Activated T-cell treated with anti-CD3 and anti-CD28 coated beads for 24 hours (primary cell): ENCODE data around the gene MGARP.

Experiments used
- DNase-seq: peaks from one replicate; pipeline ENCODE4 v3.0.0-alpha.2; 2020; ENCODE audit warnings: low read depth

MGARP gene

DNA sequence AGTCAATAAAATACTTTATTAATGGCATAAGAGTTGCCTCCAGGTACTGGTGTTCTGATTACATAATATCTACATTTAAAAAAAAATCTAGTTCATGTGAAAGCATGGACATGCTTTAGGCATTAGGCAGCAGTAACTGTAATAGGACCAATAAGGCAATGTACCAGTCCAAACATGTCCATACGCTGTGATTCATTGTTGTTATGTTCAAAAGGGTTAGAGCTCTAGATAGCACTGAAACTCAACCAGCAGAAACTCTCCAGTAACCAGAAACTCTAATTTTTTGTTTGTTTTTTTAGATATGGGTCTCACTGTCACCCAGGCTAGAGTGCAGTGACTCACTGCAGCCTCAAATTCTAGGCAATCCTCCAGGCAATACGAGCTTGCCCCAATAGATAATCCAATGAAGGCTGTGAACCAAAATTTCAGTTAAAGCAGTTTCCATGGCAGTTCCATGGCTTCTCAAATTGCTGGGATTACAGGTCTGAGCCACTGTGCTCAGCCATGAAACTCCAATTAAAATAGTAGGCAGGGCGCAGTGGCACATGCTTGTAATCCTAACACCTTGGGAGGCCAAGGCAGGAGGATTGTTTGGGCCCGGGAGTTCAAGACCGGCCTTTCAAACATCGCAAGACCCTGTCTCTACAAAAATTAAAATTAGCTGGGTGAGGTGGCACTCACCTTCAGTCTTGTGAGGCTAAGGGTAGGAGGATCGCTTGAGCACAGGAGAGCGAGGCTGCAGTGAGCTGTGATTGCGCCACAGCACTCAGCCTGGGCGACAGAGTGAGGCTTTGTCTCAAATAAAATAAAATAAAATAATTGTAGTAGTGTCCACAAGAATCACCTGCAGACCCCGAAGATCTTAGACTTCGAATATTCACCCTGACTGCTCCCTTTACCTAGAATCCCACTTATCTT, 36.3 kb downstream of the MGARP start:
- no peak for DNase-seq

- DNase-seq, result no peak
These were observed 37.4 kb downstream of the MGARP start for GRCh38 chr4:139242511-139243051.

DNA sequence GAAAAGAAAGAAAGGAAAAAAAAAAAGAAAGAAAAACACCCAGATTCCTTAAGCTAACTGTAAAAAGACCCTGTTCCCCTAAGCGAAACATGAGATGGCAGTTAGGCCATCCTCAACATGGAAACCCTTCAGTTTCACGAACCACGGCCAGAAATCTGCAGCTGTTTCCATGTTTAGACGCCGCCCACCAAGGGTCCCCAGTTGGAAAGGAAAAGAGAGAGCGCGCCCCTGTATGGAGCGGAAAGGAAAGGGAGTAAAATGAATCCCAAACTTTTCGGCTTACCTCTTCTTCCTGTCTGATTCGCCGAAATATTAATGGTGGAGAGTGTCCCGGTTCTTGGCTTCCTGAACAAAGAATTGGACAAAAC, 38.3 kb downstream of the MGARP start:
- no peak for DNase-seq

DNA sequence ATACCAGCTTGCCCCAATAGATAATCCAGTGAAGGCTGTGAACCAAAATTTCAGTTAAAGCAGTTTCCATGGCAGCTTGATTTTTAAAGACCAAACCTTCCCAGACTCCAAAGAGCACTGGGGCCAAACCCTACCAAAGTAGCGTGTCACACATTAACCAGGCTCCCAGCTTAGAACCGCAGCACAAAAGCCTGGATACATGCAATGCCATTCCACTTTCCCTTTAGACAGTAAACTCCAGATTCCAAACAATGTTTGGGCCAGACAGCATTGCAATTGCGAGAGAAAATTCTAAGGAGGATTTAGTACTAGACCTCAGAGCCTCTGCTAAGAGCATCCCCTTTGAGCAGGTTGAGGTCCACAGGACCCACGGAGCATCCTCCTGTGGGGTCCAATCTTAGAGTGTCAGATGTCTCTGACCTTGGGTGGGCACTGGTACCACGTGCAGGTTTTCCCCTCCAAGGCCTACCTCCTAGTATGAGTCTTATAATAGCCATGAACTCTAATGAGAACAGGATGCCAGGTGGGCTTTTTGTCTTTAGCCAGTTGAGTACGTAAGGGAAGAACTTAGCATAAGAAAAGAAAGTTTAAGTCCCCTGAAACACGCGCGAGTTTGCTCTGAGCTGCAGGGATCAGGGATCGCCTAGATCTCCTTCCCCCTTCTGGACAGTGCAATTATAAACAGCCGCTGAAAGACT, 38.8 kb downstream of the MGARP start:
- no peak for DNase-seq

- DNase-seq, result no peak
These were observed 40.8 kb downstream of the MGARP start for GRCh38 chr4:139239127-139239772.

DNA sequence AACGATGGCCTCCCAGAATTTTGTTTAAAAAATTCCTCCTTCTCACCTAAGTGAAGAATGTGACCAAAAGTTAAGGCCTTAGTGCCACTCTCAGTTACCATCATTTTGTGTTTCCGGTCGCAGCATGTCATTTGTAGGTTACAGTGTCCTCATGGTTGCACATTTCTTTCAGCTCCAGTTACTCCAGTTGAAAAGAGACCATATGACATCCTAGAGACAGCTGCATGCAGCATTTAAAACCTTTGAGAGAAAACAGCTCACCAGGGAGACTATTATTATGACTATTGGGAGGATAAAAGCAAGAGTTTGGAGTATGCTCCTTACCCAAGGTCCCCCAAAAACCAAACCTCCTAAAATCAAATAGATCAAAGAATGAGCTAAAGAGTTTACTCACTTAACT, 45.8 kb downstream of the MGARP start:
- DNase-seq, result no peak

DNA sequence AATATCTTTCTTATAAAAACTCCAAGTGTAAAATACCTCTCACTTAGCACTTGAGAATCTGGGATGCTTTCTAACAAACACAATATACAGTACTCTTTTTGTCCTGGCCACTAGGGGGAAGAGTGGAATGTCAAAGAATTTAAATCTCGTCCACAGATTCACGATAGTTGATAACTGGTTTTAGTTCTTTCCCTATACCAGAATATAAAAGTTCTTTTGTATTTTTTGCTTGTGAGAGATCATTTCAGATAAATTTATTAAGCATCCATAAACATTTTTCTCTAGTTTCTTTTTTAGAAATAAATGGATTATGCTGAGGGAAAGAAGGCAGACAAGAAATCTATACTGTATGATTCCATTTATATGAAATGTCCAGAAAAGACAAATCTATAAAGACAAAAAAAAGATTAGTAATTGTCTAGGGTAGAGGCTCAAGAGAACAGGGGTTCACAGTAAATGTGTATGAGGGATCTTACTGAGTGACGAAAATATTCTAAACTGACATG, 50.4 kb downstream of the MGARP start:
- DNase-seq, result no peak

- DNase-seq, result no peak
These were observed 52.2 kb downstream of the MGARP start for GRCh38 chr4:139227729-139228404.

DNA sequence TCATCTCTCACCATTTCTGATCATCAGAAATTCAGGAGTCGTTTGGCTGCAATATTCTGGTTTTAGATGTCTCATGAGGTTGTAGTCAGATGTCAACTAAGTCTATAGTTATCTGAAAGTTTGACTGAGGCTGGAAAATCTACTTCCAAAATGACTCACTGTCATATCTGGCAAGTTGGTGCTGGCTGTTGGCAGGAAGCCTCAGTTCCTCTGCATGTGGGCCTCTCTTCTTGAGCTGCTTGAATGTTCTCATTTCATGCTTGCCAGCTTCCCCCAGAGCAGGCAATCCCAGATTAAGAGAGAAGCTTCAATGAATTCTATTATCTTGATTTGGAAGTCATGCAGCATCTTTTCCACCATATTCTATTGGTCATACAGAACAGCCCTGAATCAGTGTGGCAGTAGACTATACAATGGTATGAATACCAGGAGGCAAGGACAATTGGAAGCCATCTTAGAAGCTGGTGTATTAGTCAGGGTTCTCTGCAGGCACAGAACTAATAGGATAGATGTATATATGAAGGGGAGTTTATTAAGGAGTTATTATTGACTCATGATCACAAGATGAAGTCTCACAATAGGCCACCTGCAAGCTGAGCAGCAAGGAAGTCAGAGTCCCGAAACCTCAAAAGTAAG, 56.2 kb downstream of the MGARP start:
- no peak for DNase-seq

GRCh38 chr4:139222215-139222614, 57.8 kb downstream of the MGARP start:
- DNase-seq, result no peak

DNA sequence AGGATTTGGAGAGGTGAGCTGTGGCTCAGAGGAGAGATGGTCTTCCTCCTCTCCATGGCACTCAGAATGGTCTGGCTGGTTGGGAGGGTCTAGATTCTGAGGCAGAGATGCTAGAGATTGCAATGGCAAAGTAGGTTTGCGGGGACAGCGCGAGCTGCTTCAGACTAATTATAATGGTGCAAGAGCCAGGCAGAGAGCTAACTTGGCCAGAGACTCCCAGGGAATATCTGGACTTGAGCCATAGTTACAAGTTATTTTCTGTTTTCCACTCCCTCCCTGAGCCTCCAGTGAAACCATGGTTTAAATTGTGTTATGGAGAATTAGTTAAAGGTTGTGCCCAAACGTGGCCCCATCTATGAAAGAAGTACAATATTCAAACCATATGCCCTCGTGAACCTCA, 58.3 kb downstream of the MGARP start:
- no peak for DNase-seq

- no peak for DNase-seq
These were observed 60.5 kb downstream of the MGARP start for GRCh38 chr4:139219450-139220055.
